ENCODE data around the gene PRKCE. TPM values are rescaled to one million over a fixed set of nuclear protein-coding genes. Genes with fewer than 3 reads are reported as not detected.

The PRKCE gene
- polyA plus RNA-seq, 3 donors: 1.3 to 7.7 (median 2.3) TPM

DNA sequence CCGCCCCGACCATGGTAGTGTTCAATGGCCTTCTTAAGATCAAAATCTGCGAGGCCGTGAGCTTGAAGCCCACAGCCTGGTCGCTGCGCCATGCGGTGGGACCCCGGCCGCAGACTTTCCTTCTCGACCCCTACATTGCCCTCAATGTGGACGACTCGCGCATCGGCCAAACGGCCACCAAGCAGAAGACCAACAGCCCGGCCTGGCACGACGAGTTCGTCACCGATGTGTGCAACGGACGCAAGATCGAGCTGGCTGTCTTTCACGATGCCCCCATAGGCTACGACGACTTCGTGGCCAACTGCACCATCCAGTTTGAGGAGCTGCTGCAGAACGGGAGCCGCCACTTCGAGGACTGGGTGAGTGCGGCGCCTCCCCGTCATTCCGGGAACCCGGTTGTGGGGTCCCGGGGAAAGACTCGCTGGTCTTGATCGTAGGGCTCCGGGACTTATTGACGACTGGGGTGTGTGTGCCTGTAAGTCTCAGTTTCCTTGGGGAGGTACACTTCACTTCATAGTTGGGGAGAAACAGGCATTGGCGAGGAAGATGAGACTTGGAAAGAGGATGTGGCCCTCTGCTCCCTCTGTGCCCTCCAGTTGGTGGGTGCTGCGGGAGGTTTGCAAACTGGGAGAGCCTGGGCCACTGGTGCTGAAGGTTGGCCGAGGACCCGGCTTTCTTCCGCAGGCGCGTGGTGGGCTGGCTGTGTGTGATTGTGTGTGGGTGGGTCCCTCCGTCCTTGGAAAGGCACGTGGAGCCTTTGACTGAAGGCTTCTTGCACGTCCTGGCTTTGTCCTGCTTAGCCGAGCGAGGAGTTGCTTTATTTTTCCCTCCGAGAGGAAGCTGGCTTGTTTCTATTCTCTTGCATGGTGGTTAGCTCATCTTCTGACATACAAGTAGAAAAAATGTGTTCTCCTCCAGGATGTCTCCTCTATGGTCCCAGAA lies 886 bp downstream of the PRKCE start:
- peaks cover 42% of the 10 kb centered on the region for H3K4me1 Mint-ChIP-seq
- peak overlapping the region; percentile 78 for H2AFZ ChIP-seq (ENCODE audit: insufficient read depth, low read depth, low read length, poor library complexity, severe bottlenecking)
- no peaks in the 10 kb centered on the region for H3K36me3 ChIP-seq (replicated peaks in 1 of 2; ENCODE audit: control insufficient read depth in 1 of 2, insufficient read depth in 2 of 2, low read length in 2 of 2)
- under 1% methylated on average over 49 of the region's 53 CpGs for WGBS (ENCODE audit: insufficient coverage)
- peak overlapping the region in 1 of 2 donors; percentile 86 for H3K27ac ChIP-seq (ENCODE audit: low read depth in 1 of 2, low read length in 2 of 2)
- no peaks in the 10 kb centered on the region for H3K9me3 ChIP-seq (replicated peaks in 1 of 2; ENCODE audit: control insufficient read depth in 1 of 2, insufficient read depth in 1 of 2, low read length in 2 of 2)
- peaks cover 39% of the 10 kb centered on the region for H3K79me2 ChIP-seq (ENCODE audit: insufficient read depth, low read length)
- peak overlapping the region; percentile 54 to 86 (median 82) for H3K27ac Mint-ChIP-seq
- peaks cover 6 to 7% of the 10 kb centered on the region in 2 donors for H3K36me3 Mint-ChIP-seq
- H3K9ac ChIP-seq (ENCODE audit: insufficient read depth, low read length, poor library complexity, severe bottlenecking): peak overlapping the region; percentile 92
- TF ChIP-seq, protein P1, sequence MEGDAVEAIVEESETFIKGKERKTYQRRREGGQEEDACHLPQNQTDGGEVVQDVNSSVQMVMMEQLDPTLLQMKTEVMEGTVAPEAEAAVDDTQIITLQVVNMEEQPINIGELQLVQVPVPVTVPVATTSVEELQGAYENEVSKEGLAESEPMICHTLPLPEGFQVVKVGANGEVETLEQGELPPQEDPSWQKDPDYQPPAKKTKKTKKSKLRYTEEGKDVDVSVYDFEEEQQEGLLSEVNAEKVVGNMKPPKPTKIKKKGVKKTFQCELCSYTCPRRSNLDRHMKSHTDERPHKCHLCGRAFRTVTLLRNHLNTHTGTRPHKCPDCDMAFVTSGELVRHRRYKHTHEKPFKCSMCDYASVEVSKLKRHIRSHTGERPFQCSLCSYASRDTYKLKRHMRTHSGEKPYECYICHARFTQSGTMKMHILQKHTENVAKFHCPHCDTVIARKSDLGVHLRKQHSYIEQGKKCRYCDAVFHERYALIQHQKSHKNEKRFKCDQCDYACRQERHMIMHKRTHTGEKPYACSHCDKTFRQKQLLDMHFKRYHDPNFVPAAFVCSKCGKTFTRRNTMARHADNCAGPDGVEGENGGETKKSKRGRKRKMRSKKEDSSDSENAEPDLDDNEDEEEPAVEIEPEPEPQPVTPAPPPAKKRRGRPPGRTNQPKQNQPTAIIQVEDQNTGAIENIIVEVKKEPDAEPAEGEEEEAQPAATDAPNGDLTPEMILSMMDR (IDR thresholded peaks at IDR 0.05): no peak
- peak overlapping the region; percentile 85 for H3K4me2 ChIP-seq (replicated peaks; ENCODE audit: extremely low read depth, low read length, poor library complexity, severe bottlenecking)
- peaks cover 53% of the 10 kb centered on the region for H4K20me1 ChIP-seq (ENCODE audit: insufficient read depth, low read length)
- H3K27me3 Mint-ChIP-seq (ENCODE audit: low read depth in 3 of 3): peaks cover 2 to 12% (median 3%) of the 10 kb centered on the region in 3 donors
- H3K27me3 ChIP-seq (ENCODE audit: control insufficient read depth in 2 of 2, insufficient read depth in 2 of 2, low read length in 2 of 2): no peaks in the 10 kb centered on the region
- DNase-seq: peak; percentile 14 to 37 (median 33)
- H3K4me1 ChIP-seq (ENCODE audit: control insufficient read depth in 1 of 2, insufficient read depth in 2 of 2, low read length in 2 of 2): peaks cover 28 to 30% of the 10 kb centered on the region in 2 donors
- H3K4me3 ChIP-seq (replicated peaks in 1 of 3; ENCODE audit: low read depth in 2 of 3, low read length in 3 of 3): peak overlapping the region; percentile 62 to 91 (median 85)
- intact Hi-C loops (cut with micrococcal nuclease): loop anchor here in 1 of 2 donors (5.0 kb wide), 2 partner anchors 75 to 240 kb away; no protein-coding TSS in a partner anchor
- H3K9me3 Mint-ChIP-seq: peaks cover 0 to 2% (median 0%) of the 10 kb centered on the region in 7 donors
- peak overlapping the region; percentile 95 to 99 for H3K4me3 Mint-ChIP-seq

DNA sequence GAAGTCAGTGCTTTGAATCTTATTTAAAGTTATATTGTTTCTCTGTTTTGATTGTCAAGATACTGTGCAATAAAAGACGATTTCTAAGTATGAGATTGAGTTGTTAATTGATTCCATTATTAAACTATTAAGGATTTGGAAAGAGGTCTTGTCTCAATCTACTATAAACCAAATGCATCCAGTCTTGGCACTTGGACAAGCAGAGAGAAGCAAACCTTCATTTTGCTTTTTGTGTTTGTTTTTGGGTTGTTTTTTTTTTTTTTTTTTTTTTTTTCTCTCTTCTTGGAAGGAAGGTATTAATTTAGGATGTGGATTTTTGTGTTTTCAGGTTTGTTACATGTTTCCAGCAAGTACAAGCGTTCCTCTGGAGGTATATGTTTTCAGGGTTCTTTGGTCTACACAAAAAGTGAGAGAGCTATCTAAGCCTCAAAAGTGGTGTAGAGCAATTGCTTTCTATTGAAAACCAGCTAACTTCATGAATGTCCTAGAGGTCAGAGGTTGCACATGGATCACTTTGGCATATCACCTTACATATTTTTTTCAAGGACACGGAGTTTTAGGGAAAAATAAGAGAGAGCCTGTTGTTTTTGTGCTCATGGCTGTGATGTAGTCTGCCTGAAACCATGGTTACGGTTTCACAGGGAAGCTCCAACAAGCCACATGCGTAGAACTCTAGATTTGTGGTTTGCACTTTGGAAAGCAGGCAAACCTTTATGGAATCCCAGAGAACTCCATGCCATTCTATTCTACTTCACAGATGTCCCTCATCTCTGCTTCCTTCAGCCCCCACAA lies 1.8 kb downstream of the PRKCE start:
- whole genome bisulfite sequencing (ENCODE audit: insufficient coverage): 58% methylated on average over 3 of the region's 5 CpGs
- no peak overlapping the region for H3K27ac Mint-ChIP-seq
- Histone ChIP-seq H3K27me3 (ENCODE audit: control insufficient read depth in 2 of 2, insufficient read depth in 2 of 2, low read length in 2 of 2) (no peaks in the 10 kb centered on the region), H3K4me2 (replicated peaks; ENCODE audit: extremely low read depth, low read length, poor library complexity, severe bottlenecking) (peak overlapping the region; percentile 85), H3K9me3 (replicated peaks in 1 of 2; ENCODE audit: control insufficient read depth in 1 of 2, insufficient read depth in 1 of 2, low read length in 2 of 2) (no peaks in the 10 kb centered on the region), H3K4me3 (replicated peaks in 1 of 3; ENCODE audit: low read depth in 2 of 3, low read length in 3 of 3) (peak overlapping the region; percentile 62 to 91 (median 85)), H4K20me1 (ENCODE audit: insufficient read depth, low read length) (peaks cover 63% of the 10 kb centered on the region), H3K4me1 (ENCODE audit: control insufficient read depth in 1 of 2, insufficient read depth in 2 of 2, low read length in 2 of 2) (peaks cover 28 to 30% of the 10 kb centered on the region in 2 donors), H3K36me3 (replicated peaks in 1 of 2; ENCODE audit: control insufficient read depth in 1 of 2, insufficient read depth in 2 of 2, low read length in 2 of 2) (no peaks in the 10 kb centered on the region), H3K79me2 (ENCODE audit: insufficient read depth, low read length) (peaks cover 39% of the 10 kb centered on the region), H3K27ac (ENCODE audit: low read depth in 1 of 2, low read length in 2 of 2) (no peak overlapping the region), H3K9ac (ENCODE audit: insufficient read depth, low read length, poor library complexity, severe bottlenecking) (no peak overlapping the region), H2AFZ (ENCODE audit: insufficient read depth, low read depth, low read length, poor library complexity, severe bottlenecking) (no peak overlapping the region)
- H3K4me1 Mint-ChIP-seq: peaks cover 39% of the 10 kb centered on the region
- DNase-seq: no peak
- peaks cover 0 to 2% (median 0%) of the 10 kb centered on the region in 7 donors for H3K9me3 Mint-ChIP-seq
- intact Hi-C loops (cut with micrococcal nuclease): loop anchor here in 1 of 2 donors (5.0 kb wide), 2 partner anchors 74 to 239 kb away; no protein-coding TSS in a partner anchor
- peak overlapping the region; percentile 95 to 99 for H3K4me3 Mint-ChIP-seq
- H3K27me3 Mint-ChIP-seq (ENCODE audit: low read depth in 3 of 3): peaks cover 2 to 10% (median 3%) of the 10 kb centered on the region in 3 donors
- peaks cover 6 to 7% of the 10 kb centered on the region in 2 donors for H3K36me3 Mint-ChIP-seq
- TF ChIP-seq, protein P1 (IDR thresholded peaks at IDR 0.05): no peak
